ENCODE measurements around the gene DIAPH1.
"Not testable (repeated sequence)": the region's sequence is repeated elsewhere in the genome, so short reads cannot be mapped to it uniquely, and the experiment has no call there.

The DIAPH1 gene

GRCh38 chr5:141639357-141640050 is 20.7 kb upstream of the DIAPH1 start:
- DNase-seq = no peak

- DNase-seq = no peak
Measured at GRCh38 chr5:141638771-141639170, 20.0 kb upstream of the DIAPH1 start.

- DNase-seq = no peak
Measured at GRCh38 chr5:141637767-141638419, 19.1 kb upstream of the DIAPH1 start.

GRCh38 chr5:141637123-141637766 is 18.4 kb upstream of the DIAPH1 start:
- no peak for DNase-seq

- DNase-seq = peak; percentile 3
Measured at GRCh38 chr5:141636413-141637122, 17.8 kb upstream of the DIAPH1 start, which contains the start of the genes HDAC3 and RELL2. Gene HDAC3 (minus strand): TSS chr5:141636849. CDS start chr5:141636790, 59 bp downstream. Gene RELL2 (plus strand): TSS chr5:141636997. CDS start chr5:141638226, 1,229 bp downstream.

- DNase-seq = no peak
Measured at GRCh38 chr5:141636106-141636412, 17.3 kb upstream of the DIAPH1 start.

GRCh38 chr5:141635646-141636045 is 16.8 kb upstream of the DIAPH1 start:
- DNase-seq = no peak

GRCh38 chr5:141634720-141635119 is 15.9 kb upstream of the DIAPH1 start:
- no peak for DNase-seq

- DNase-seq = no peak
Measured at GRCh38 chr5:141633871-141634561, 15.2 kb upstream of the DIAPH1 start.

- no peak for DNase-seq
Measured at GRCh38 chr5:141632650-141633049, 13.8 kb upstream of the DIAPH1 start.

- DNase-seq = no peak
Measured at GRCh38 chr5:141630570-141631140, 11.9 kb upstream of the DIAPH1 start.

GRCh38 chr5:141628175-141628788 is 9.5 kb upstream of the DIAPH1 start:
- no peak for DNase-seq

- DNase-seq = no peak
Measured at GRCh38 chr5:141623611-141624010, 4.8 kb upstream of the DIAPH1 start.

- DNase-seq = no peak
Measured at GRCh38 chr5:141623186-141623585, 4.4 kb upstream of the DIAPH1 start.

GRCh38 chr5:141618030-141618803 is 583 bp downstream of the DIAPH1 start:
- no peak for DNase-seq

- no peak for DNase-seq
Measured at GRCh38 chr5:141617682-141618029, 1.1 kb downstream of the DIAPH1 start.

GRCh38 chr5:141617128-141617527 is 1.7 kb downstream of the DIAPH1 start:
- no peak for DNase-seq

- no peak for DNase-seq
Measured at GRCh38 chr5:141615991-141616720, 2.6 kb downstream of the DIAPH1 start.

GRCh38 chr5:141613344-141613743 is 5.5 kb downstream of the DIAPH1 start:
- DNase-seq = no peak

GRCh38 chr5:141611289-141611688 is 7.5 kb downstream of the DIAPH1 start:
- DNase-seq = no peak

- DNase-seq = not testable (repeated sequence)
Measured at GRCh38 chr5:141609921-141610320, 8.9 kb downstream of the DIAPH1 start.

Data from NCI-H1417 treated with DMSO at 0.1 percent for 48 hours (cell line).